Prostate gland (tissue), 2 donors: Measurements from ENCODE around the gene FBXW10. TPM values are rescaled to one million over a fixed set of nuclear protein-coding genes. Genes with fewer than 3 reads are reported as not detected.
"Not testable (repeated sequence)": the region's sequence is repeated elsewhere in the genome, so short reads cannot be mapped to it uniquely, and the experiment has no call there.

ENCODE experiments used
- DNase-seq: peaks from one replicate; pipeline ENCODE4 v3.0.0-alpha.2; 2019; ENCODE audit warnings: low spot score
- H3K27ac ChIP-seq, 2 donors: fragments of 200-600 bp; sonication (generic); 2 replicates each; pipeline ENCODE4 v1.5.1; 2017 to 2019
- H3K27me3 ChIP-seq: fragments of 200-600 bp; sonication (generic); replicated peaks from 2 replicates; pipeline ENCODE4 v1.5.1; 2019; ENCODE audit not compliant: insufficient read depth
- H3K36me3 ChIP-seq, 2 donors: fragments of 200-600 bp; sonication (generic); 1 replicate in 1 of 2; 2 replicates in 1 of 2; pipeline versions ENCODE4 v1.5.1 to v1.8.1; 2017 to 2019
- H3K4me1 ChIP-seq: fragments of 200-600 bp; sonication (generic); replicated peaks from 2 replicates; pipeline ENCODE4 v1.5.1; 2019
- H3K4me3 ChIP-seq, 2 donors: fragments of 200-600 bp; sonication (generic); 2 replicates each; pipeline ENCODE4 v1.5.1; 2017 to 2019
- H3K9me3 ChIP-seq: fragments of 200-600 bp; sonication (generic); 2 replicates; pipeline ENCODE4 v1.5.1; 2017
- POLR2A ChIP-seq: fragments of 450-650 bp; IDR thresholded peaks from one replicate; pipeline ENCODE4 v1.6.1; 2016; ENCODE audit warnings: antibody characterized with exemption, mild to moderate bottlenecking
- POLR2AphosphoS5 ChIP-seq: sonication (generic); formaldehyde crosslinking; IDR thresholded peaks from one replicate; pipeline ENCODE4 v1.6.1; 2017; ENCODE audit warnings: antibody characterized with exemption
- WGBS: methylation state at CpG from one replicate; pipeline ENCODE4 v1.1.5; 2018; 5-methylcytosine and 5-hydroxymethylcytosine counted together
- intact Hi-C: fragments of 100-400 bp; cut with DNase I; formaldehyde crosslinking; loops from one replicate; pipeline ENCODE4 v1.14.2; 2022
- total RNA-seq, 2 donors: library from RNA; depleted of rRNA; stranded (reverse); fragments of >200 nt; gene quantifications; one replicate each; pipeline ENCODE4 v1.1.0, GENCODE V29; 2016
- TF ChIP-seq, protein P1 (sequence below), 4 experiments: fragments of 200-600 bp in 2 of 4; fragments of 450-650 bp in 2 of 4; sonication (generic) in 2 of 4; IDR thresholded peaks; 1 replicate in 3 of 4; 2 replicates in 1 of 4; pipeline ENCODE4 v1.5.1; 2016 to 2019; ENCODE audit warnings: antibody characterized with exemption in 4 of 4, mild to moderate bottlenecking in 2 of 4, moderate library complexity in 2 of 4

The FBXW10 gene
- total RNA-seq, 2 donors from 2014 or later = 1.8 TPM; not detected in 1

- H3K4me3 ChIP-seq, H3K36me3 ChIP-seq, DNase-seq, H3K9me3 ChIP-seq, intact Hi-C loops, H3K27me3 ChIP-seq, H3K4me1 ChIP-seq, H3K27ac ChIP-seq: not testable (repeated sequence)
- 100% methylated on average over 1 of the region's 6 CpGs for WGBS
These were observed 14.5 kb downstream of the FBXW10 start for GRCh38 chr17:18758344-18758743.

GRCh38 chr17:18760221-18760620 is 16.4 kb downstream of the FBXW10 start:
- WGBS = 79% methylated on average over 5 of the region's 6 CpGs
- H3K4me1 ChIP-seq, H3K4me3 ChIP-seq, H3K27ac ChIP-seq, H3K9me3 ChIP-seq, DNase-seq, H3K36me3 ChIP-seq, H3K27me3 ChIP-seq, intact Hi-C loops: not testable (repeated sequence)

DNA sequence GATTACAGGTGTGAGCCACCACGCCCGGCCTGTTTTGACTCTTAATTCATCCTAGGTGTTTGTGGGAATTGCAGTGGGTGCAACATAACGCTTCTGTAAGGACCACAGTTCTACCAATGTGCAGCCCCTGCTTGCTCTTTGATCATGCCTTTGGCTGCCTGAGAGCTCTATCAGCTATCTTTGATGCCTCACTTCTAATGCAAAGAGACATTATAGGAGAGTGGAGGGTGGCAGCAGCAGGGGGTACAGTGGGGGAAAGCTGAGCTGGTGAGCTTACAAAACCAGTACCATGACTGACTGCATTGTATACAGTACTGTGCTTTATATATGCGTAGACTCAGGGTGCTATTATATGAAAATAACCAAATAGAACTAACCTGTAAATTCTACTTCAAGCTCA is 26.7 kb downstream of the FBXW10 start:
- H3K36me3 ChIP-seq, H3K27ac ChIP-seq, H3K4me3 ChIP-seq, H3K9me3 ChIP-seq, H3K4me1 ChIP-seq, H3K27me3 ChIP-seq, DNase-seq, intact Hi-C loops: not testable (repeated sequence)
- WGBS = 79% methylated on average over 1 of the region's 4 CpGs

- intact Hi-C loops = not testable (repeated sequence)
- 35% methylated on average over 4 of the region's 4 CpGs for WGBS
These were observed 27.2 kb downstream of the FBXW10 start for GRCh38 chr17:18771066-18771465.

DNA sequence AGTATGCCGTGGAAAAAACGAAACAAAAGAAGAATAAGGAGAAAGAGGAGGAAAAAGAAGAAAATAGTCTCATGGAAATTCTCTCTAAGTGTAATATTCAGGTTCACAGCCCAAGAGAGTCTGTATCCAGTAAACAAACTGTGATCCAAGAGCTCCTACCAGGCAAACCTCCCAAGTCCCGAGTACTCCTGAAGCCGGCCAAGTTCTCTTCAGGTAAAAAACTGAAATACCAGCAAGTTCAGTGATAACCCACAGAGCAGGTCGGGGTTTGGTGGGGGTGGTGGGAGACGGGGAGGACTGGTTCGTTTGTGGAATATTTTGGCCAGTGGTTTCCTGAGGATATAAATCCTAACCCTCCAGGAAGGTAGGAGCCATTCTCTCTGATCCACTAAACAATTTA is 28.6 kb downstream of the FBXW10 start:
- Histone ChIP-seq H3K4me3 (no peak overlapping the region), H3K4me1 (no peaks in the 10 kb centered on the region), H3K27ac (no peak overlapping the region), H3K9me3 (no peaks in the 10 kb centered on the region), H3K27me3 (no peaks in the 10 kb centered on the region), H3K36me3 (no peaks in the 10 kb centered on the region)
- DNase-seq = no peak
- TF ChIP-seq, protein P1, sequence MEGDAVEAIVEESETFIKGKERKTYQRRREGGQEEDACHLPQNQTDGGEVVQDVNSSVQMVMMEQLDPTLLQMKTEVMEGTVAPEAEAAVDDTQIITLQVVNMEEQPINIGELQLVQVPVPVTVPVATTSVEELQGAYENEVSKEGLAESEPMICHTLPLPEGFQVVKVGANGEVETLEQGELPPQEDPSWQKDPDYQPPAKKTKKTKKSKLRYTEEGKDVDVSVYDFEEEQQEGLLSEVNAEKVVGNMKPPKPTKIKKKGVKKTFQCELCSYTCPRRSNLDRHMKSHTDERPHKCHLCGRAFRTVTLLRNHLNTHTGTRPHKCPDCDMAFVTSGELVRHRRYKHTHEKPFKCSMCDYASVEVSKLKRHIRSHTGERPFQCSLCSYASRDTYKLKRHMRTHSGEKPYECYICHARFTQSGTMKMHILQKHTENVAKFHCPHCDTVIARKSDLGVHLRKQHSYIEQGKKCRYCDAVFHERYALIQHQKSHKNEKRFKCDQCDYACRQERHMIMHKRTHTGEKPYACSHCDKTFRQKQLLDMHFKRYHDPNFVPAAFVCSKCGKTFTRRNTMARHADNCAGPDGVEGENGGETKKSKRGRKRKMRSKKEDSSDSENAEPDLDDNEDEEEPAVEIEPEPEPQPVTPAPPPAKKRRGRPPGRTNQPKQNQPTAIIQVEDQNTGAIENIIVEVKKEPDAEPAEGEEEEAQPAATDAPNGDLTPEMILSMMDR (IDR thresholded peaks at IDR 0.05) = no peak
- TF ChIP-seq POLR2AphosphoS5 = no peak
- no peak for TF ChIP-seq POLR2A
- intact Hi-C loops = no loop called here
- 54% methylated on average over 7 of the region's 7 CpGs for WGBS

More at GRCh38 chr17:18771066-18771465, 27.2 kb downstream of the FBXW10 start:
- not testable (repeated sequence) for H3K4me3 ChIP-seq, DNase-seq, H3K4me1 ChIP-seq, H3K27me3 ChIP-seq, H3K9me3 ChIP-seq, H3K36me3 ChIP-seq, H3K27ac ChIP-seq

DNA sequence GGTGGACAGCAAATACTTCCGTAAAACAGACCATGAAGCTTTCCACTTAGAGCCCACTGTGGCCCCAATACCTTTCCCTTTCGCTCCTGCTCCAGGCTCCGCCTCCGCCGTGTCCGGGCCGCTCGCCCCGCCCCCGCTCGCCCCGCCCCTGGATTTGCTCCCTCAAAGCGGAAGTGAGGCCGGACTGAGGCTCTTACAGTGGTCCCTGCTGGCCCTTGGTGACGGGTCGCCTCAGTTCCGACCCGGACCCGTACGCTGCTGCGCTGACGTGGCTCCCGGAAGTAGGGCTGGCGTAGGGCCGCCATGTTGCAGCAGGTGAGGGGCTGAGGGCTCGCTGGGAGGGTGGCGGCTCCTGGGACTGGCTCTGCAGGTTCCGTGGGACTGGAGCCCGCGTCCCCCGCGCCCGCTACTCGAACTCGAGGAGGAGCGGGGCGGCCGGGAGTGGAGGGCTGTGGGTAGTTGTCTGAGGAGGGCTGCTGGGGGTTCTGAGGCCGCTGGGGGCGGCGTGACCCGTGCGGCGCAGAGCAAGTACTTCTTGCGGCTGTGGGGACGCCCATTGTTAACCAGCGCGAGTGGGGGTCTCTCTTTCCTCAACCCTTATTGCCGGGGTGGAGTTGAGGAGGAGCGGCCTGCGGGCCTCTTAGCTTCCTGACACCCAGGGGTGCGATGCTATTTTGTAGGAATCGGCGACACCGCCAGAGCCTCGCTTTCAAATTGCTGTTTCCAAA is 37.3 kb downstream of the FBXW10 start, which contains the start of gene TVP23B:
Gene TVP23B, plus strand, starts transcription at position 193 of the 728 bp plus-strand sequence. Its CDS starts 111 bp downstream, at position 304.
- H3K27me3 ChIP-seq, H3K36me3 ChIP-seq, H3K4me1 ChIP-seq, H3K9me3 ChIP-seq, intact Hi-C loops: not testable (repeated sequence)
- peak within 1 kb of the TSS; percentile 41 to 50 for H3K4me3 ChIP-seq
- WGBS = under 1% methylated on average over 24 of the region's 56 CpGs
- DNase-seq = peak; percentile 96
- H3K27ac ChIP-seq = peak within 1 kb of the TSS; percentile 74 to 78
- TF ChIP-seq POLR2A (peak; percentile 80), POLR2AphosphoS5 (peak; percentile 73)

GRCh38 chr17:18781805-18782204 is 38.0 kb downstream of the FBXW10 start:
- H3K27ac ChIP-seq, DNase-seq, H3K4me1 ChIP-seq, intact Hi-C loops, H3K27me3 ChIP-seq, H3K36me3 ChIP-seq, H3K9me3 ChIP-seq: not testable (repeated sequence)
- H3K4me3 ChIP-seq = peak overlapping the region; percentile 41 to 50
- no CpG with 5 or more reads among the region's 5 CpGs for WGBS

DNA sequence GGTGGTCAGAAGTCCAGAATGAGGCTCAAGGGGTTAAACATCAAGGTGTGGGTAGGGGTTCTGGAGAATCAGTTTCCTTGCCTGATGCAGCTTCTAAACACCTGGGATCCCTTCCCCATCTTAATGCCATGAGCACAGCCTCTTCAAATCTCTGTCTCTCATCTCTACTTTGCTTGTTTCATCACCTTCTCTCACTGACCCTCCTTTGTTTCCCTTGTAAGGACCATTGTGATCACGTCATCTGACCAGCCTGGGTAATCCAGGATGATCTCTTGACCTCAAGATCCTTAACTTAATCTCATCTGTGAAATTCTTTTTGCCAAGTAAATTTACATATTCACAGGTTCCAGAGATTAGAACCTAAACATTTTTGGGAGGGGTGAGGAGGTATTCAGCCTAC is 42.1 kb downstream of the FBXW10 start:
- intact Hi-C loops, DNase-seq, H3K9me3 ChIP-seq, H3K4me3 ChIP-seq, H3K27ac ChIP-seq, H3K4me1 ChIP-seq, H3K27me3 ChIP-seq, H3K36me3 ChIP-seq: not testable (repeated sequence)
- 83% methylated on average over 1 of the region's 1 CpG for WGBS

GRCh38 chr17:18786890-18787289 is 43.0 kb downstream of the FBXW10 start:
- H3K27me3 ChIP-seq, H3K9me3 ChIP-seq, H3K36me3 ChIP-seq, intact Hi-C loops, DNase-seq, H3K4me1 ChIP-seq, H3K4me3 ChIP-seq, H3K27ac ChIP-seq: not testable (repeated sequence)
- WGBS = 71% methylated on average over 4 of the region's 5 CpGs

DNA sequence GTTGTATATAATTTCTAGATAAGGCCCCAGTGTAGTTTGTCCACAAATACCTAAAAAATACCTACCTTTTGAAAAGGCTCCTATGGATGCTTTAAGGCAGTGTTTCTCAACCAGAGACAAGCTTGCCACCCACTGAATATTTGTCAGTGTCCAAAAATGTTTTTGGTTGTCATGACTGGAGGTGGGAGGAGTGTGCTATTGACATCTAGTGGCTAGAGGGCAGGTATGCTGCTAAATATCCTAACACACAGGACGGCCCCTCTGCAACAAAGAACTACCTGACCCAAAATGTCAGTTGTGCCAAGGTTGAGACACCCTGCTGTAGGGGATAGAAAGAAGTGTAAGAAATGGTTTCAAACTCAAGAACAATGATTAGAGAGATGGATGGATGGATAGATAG is 47.5 kb downstream of the FBXW10 start:
- DNase-seq, H3K4me1 ChIP-seq, H3K4me3 ChIP-seq, intact Hi-C loops, H3K27ac ChIP-seq, H3K36me3 ChIP-seq, H3K27me3 ChIP-seq, H3K9me3 ChIP-seq: not testable (repeated sequence)
- 31% methylated on average over 1 of the region's 1 CpG for WGBS

GRCh38 chr17:18794841-18795240 is 51.0 kb downstream of the FBXW10 start:
- H3K27me3 ChIP-seq, H3K27ac ChIP-seq, H3K36me3 ChIP-seq, DNase-seq, H3K9me3 ChIP-seq, H3K4me3 ChIP-seq, intact Hi-C loops, H3K4me1 ChIP-seq: not testable (repeated sequence)
- WGBS = 44% methylated on average over 4 of the region's 4 CpGs

- H3K27me3 ChIP-seq, H3K9me3 ChIP-seq, H3K27ac ChIP-seq, H3K4me3 ChIP-seq, DNase-seq, intact Hi-C loops, H3K36me3 ChIP-seq, H3K4me1 ChIP-seq: not testable (repeated sequence)
These were observed 53.0 kb downstream of the FBXW10 start for GRCh38 chr17:18796887-18797286.
